Measurements from ENCODE around the gene SPOP. TPM values are rescaled to one million over a fixed set of nuclear protein-coding genes. Genes with fewer than 3 reads are reported as not detected.

The SPOP gene
- polyA plus RNA-seq, 1 donor, result 53.1 TPM

DNA sequence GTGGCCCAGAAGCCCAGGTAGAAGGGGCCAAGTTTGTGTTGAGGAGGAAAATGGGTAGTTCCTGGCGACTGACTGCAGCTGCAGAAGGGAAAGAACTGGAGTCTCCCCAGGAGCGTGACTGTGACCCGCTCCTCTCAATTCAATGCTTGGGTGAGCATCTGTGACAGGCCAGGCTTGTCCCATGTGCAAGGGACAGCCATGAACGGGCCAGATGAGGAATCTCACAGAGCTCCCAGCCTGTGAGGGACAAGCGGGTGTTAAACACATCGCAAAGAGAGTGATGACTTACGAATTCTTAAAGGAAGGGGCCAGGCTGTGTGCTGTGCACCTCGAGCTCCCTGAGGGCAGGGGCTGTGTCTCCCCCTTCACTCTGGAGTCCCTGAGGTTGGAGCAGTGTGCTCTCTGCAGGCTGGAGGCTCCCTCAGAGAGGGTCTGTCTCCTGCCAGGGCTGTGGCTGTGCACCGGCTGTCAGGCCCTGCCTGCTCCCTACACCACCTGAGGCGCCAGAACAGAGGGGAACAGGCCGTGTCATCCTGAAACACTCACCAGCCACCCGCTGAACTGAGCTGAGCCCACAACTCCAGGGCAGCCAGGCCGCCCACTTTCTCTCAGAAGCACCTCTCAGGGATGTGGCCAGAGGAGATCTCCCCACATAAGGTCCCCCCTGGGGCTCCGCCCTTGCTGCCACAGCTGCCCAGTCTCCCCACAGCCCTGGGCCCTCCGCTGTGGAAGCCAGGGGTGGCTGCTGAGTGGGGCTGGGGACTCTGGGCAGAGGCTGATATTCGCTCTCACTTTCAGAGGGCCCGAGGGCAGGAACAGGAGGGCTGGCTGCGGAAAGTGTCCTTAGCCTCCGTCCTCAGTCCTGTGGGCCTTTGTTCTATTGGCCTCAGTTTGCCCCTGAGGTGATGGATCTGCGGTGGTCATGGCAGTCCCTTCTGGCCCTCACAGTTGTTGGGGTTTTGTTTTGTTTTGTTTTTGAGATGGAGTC is 127.9 kb downstream of the SPOP start:
- DNase-seq, result no peak

DNA sequence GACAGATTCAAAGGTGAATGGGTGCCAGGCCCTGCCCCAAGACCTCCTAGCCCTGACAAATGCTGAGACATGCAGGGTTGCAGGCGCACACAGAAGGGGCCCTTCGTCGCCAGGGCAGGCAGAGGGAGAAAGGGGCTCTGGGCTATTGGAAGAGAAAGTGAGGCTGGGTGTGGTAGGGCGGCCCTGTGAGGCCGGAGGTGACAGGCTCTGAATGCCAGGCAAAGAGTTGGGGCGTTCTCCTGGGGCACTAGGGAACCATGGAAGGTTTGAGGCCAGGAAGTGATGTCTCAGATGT is 128.6 kb downstream of the SPOP start:
- DNase-seq, result no peak

Other genes starting within 250 kb of the SPOP start
- 50.8 TPM for gene NGFR, start 182.8 kb downstream of the SPOP start, polyA plus RNA-seq (ENCODE audit: insufficient read length)
- 1.5 TPM for gene NXPH3, start 102.2 kb downstream of the SPOP start, polyA plus RNA-seq (ENCODE audit: insufficient read length)
- gene SLC35B1, start 29.9 kb upstream of the SPOP start, polyA plus RNA-seq (ENCODE audit: insufficient read length), result 51.2 TPM
- gene FAM117A, start 86.0 kb upstream of the SPOP start, polyA plus RNA-seq (ENCODE audit: insufficient read length), result 21.0 TPM
- gene KAT7, start 110.6 kb upstream of the SPOP start, polyA plus RNA-seq (ENCODE audit: insufficient read length), result 33.6 TPM
- gene TAC4, start 170.0 kb upstream of the SPOP start, polyA plus RNA-seq (ENCODE audit: insufficient read length), result 1.6 TPM

All from hindlimb muscle (tissue), 1 donor.